ENCODE measurements around the gene RASSF5. TPM values are rescaled to one million over a fixed set of nuclear protein-coding genes. Genes with fewer than 3 reads are reported as not detected.
A peak's percentile ranks its signal among the peaks of the same experiment; 100 is the strongest.

The RASSF5 gene
- total RNA-seq, 4 donors from 2014 or later, result 4.6 to 14.0 (median 7.8) TPM

DNA sequence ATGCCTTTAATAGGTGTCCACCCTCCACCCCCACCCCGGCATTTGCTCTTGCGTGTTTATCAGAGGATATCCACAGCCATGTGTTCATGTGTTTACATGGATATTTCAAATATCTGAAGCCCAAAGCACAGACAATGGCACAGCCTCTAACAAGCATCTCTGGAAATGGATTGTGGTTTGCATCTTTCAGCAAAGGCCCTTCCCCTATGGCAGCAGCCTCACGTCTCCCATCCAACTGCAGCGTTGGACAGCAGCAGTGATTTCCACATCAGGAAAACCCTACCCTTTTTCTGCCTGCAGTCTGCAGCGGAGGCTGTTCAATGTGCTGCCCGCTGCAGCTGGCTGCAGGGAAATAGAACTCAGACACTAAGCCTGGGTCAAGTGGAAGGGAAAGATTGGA lies 1.6 kb downstream of the RASSF5 start:
- TF ChIP-seq, protein P1, sequence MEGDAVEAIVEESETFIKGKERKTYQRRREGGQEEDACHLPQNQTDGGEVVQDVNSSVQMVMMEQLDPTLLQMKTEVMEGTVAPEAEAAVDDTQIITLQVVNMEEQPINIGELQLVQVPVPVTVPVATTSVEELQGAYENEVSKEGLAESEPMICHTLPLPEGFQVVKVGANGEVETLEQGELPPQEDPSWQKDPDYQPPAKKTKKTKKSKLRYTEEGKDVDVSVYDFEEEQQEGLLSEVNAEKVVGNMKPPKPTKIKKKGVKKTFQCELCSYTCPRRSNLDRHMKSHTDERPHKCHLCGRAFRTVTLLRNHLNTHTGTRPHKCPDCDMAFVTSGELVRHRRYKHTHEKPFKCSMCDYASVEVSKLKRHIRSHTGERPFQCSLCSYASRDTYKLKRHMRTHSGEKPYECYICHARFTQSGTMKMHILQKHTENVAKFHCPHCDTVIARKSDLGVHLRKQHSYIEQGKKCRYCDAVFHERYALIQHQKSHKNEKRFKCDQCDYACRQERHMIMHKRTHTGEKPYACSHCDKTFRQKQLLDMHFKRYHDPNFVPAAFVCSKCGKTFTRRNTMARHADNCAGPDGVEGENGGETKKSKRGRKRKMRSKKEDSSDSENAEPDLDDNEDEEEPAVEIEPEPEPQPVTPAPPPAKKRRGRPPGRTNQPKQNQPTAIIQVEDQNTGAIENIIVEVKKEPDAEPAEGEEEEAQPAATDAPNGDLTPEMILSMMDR (IDR thresholded peaks at IDR 0.05), result no peak
- no peak for TF ChIP-seq POLR2AphosphoS5 (IDR thresholded peaks at IDR 0.05)
- TF ChIP-seq EP300 (IDR thresholded peaks at IDR 0.05; ENCODE audit: low read depth), result no peak
- TF ChIP-seq POLR2A (IDR thresholded peaks at IDR 0.05), result no peak
- peaks cover 0 to 36% (median 23%) of the 10 kb centered on the region in 4 donors for H3K4me1 ChIP-seq
- no peaks in the 10 kb centered on the region for H3K9me3 ChIP-seq
- intact Hi-C loops (cut with DNase I; ENCODE audit: low total_unique reads), result no loop called here
- in situ Hi-C loops (cut with MboI; ENCODE audit: low pct_ligation_motif_present in 1 of 4, low pct_unique_long_range_greater_than_20kb in 1 of 4, low sequenced_read_pairs in 3 of 4), result no loop called here
- H3K27ac ChIP-seq, result peak overlapping the region; percentile 27 to 43 (median 30)
- DNase-seq, result no peak
- WGBS, 2 donors (ENCODE audit: low coverage in 1 of 2), result 48 to 80% methylated on average over 1 to 6 of the region's 6 CpGs
- peak overlapping the region in 1 of 4 donors; percentile 64 for H3K4me3 ChIP-seq
- H3K36me3 ChIP-seq, result no peaks in the 10 kb centered on the region
- peaks cover 48% of the 10 kb centered on the region for H3K27me3 ChIP-seq

DNA sequence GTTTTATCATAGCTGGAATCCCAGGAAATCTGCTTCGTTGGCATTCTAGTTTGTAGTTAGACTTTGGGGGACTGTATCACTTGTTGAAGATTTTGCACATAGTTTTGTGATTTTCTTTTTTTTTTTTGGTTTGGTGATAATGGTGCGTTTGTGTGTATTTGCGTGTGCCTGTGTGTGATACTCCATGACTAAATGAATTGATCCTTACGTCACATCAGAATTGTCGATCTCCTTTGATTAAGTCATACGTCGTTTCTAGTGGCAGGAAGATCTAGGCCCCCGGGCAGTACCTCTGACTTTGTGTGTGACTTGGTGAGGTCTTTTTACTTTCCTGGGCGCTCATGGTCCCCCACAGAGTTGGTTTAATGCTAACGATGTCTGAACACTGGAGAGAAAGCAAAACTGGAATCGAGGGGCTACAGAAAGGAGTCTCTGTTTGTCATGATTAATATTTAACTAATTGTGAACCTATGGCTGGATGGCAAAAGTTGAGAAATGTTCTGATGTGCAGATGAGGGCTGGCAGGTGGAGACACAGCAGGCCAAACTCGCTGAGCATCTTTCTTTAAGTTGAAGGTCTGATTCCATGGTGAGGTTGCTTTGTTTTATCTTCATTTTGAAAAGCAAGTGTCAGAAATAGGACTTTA lies 2.4 kb downstream of the RASSF5 start:
- no peaks in the 10 kb centered on the region for H3K9me3 ChIP-seq
- no peaks in the 10 kb centered on the region for H3K36me3 ChIP-seq
- no peak for DNase-seq
- peaks cover 48% of the 10 kb centered on the region for H3K27me3 ChIP-seq
- intact Hi-C loops (cut with DNase I; ENCODE audit: low total_unique reads), result no loop called here
- in situ Hi-C loops (cut with MboI; ENCODE audit: low pct_ligation_motif_present in 1 of 4, low pct_unique_long_range_greater_than_20kb in 1 of 4, low sequenced_read_pairs in 3 of 4), result no loop called here
- TF ChIP-seq POLR2A (IDR thresholded peaks at IDR 0.05) (no peak), POLR2AphosphoS5 (IDR thresholded peaks at IDR 0.05) (no peak), EP300 (IDR thresholded peaks at IDR 0.05; ENCODE audit: low read depth) (no peak)
- TF ChIP-seq, protein P1 (IDR thresholded peaks at IDR 0.05), result no peak
- no peak overlapping the region for H3K27ac ChIP-seq
- no peak overlapping the region for H3K4me3 ChIP-seq
- peaks cover 0 to 34% (median 23%) of the 10 kb centered on the region in 4 donors for H3K4me1 ChIP-seq
- 83 to 85% methylated on average over 12 of the region's 12 CpGs for WGBS, 2 donors (ENCODE audit: low coverage in 1 of 2)

DNA sequence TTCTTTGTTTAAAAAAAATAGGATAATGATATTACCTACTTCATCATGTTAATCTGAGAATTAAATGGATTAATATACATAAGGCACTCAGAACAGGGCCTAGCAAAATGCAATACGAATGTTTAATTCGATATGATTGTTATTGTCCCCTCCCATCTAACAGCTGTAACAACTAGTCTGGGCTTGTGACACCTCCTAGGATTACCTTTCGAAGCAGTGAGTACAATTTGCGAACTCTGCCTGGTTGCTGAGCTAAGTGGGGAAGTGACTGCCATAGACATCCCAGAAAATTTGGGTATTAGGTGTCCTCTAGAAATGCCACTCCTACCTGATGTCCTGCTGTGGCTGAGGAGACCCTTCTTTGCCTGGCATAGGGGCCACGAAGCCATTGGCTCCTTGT lies 3.0 kb downstream of the RASSF5 start:
- WGBS, 2 donors (ENCODE audit: low coverage in 1 of 2), result 85 to 91% methylated on average over 3 to 5 of the region's 5 CpGs
- TF ChIP-seq POLR2AphosphoS5 (IDR thresholded peaks at IDR 0.05), result no peak
- no peak for TF ChIP-seq EP300 (IDR thresholded peaks at IDR 0.05; ENCODE audit: low read depth)
- TF ChIP-seq POLR2A (IDR thresholded peaks at IDR 0.05), result no peak
- TF ChIP-seq, protein P1 (IDR thresholded peaks at IDR 0.05), result no peak
- Histone ChIP-seq H3K4me3 (no peak overlapping the region), H3K27ac (no peak overlapping the region), H3K27me3 (peaks cover 48% of the 10 kb centered on the region), H3K9me3 (no peaks in the 10 kb centered on the region), H3K4me1 (peaks cover 0 to 33% (median 23%) of the 10 kb centered on the region in 4 donors), H3K36me3 (no peaks in the 10 kb centered on the region)
- DNase-seq, result no peak
- intact Hi-C loops (cut with DNase I; ENCODE audit: low total_unique reads) (no loop called here), in situ Hi-C loops (cut with MboI; ENCODE audit: low pct_ligation_motif_present in 1 of 4, low pct_unique_long_range_greater_than_20kb in 1 of 4, low sequenced_read_pairs in 3 of 4) (no loop called here)

GRCh38 chr1:206511362-206512057 lies 4.2 kb downstream of the RASSF5 start:
- intact Hi-C loops (cut with DNase I; ENCODE audit: low total_unique reads), result no loop called here

More at GRCh38 chr1:206511362-206512057, 4.2 kb downstream of the RASSF5 start:
- Histone ChIP-seq H3K27ac (peak overlapping the region in 1 of 4 donors; percentile 4), H3K27me3 (peaks cover 37% of the 10 kb centered on the region), H3K36me3 (no peaks in the 10 kb centered on the region), H3K4me3 (no peak overlapping the region), H3K4me1 (peaks cover 0 to 29% (median 22%) of the 10 kb centered on the region in 4 donors), H3K9me3 (no peaks in the 10 kb centered on the region)
- in situ Hi-C loops (cut with MboI; ENCODE audit: low pct_ligation_motif_present in 1 of 4, low pct_unique_long_range_greater_than_20kb in 1 of 4, low sequenced_read_pairs in 3 of 4), result no loop called here
- no peak for DNase-seq
- WGBS, 2 donors (ENCODE audit: low coverage in 1 of 2), result 78 to 90% methylated on average over 12 to 14 of the region's 14 CpGs
- TF ChIP-seq POLR2A (IDR thresholded peaks at IDR 0.05), result no peak
- TF ChIP-seq POLR2AphosphoS5 (IDR thresholded peaks at IDR 0.05), result no peak
- TF ChIP-seq EP300 (IDR thresholded peaks at IDR 0.05; ENCODE audit: low read depth), result no peak

Data from transverse colon (tissue), 4 donors.